SHP77 (cell line): ENCODE measurements around the gene SELPLG.
"Not testable (repeated sequence)": the region's sequence is repeated elsewhere in the genome, so short reads cannot be mapped to it uniquely, and the experiment has no call there.

Source experiments
- DNase-seq, 2 experiments: peaks; one replicate each; lab custom pipeline; 2025; lab: John Stamatoyannopoulos, UW

SELPLG gene

GRCh38 chr12:108655812-108656175, 22.1 kb upstream of the SELPLG start:
- DNase-seq: not testable (repeated sequence)

GRCh38 chr12:108654622-108655021, 20.9 kb upstream of the SELPLG start:
- not testable (repeated sequence) for DNase-seq

GRCh38 chr12:108653922-108654321, 20.2 kb upstream of the SELPLG start:
- DNase-seq: no peak

- no peak for DNase-seq
Measured at GRCh38 chr12:108653082-108653516, 19.4 kb upstream of the SELPLG start.

GRCh38 chr12:108650083-108650482, 16.4 kb upstream of the SELPLG start:
- DNase-seq: no peak

GRCh38 chr12:108649669-108650068, 16.0 kb upstream of the SELPLG start:
- DNase-seq: no peak

GRCh38 chr12:108649126-108649525, 15.4 kb upstream of the SELPLG start:
- DNase-seq: no peak

GRCh38 chr12:108648371-108648770, 14.7 kb upstream of the SELPLG start:
- DNase-seq: no peak

- DNase-seq: no peak
Measured at GRCh38 chr12:108647585-108648287, 14.0 kb upstream of the SELPLG start.

GRCh38 chr12:108646600-108647579, 13.2 kb upstream of the SELPLG start:
- no peak for DNase-seq

GRCh38 chr12:108645686-108646599, 12.2 kb upstream of the SELPLG start:
- no peak for DNase-seq

- DNase-seq: no peak
Measured at GRCh38 chr12:108644811-108645120, 11.1 kb upstream of the SELPLG start.

- no peak for DNase-seq
Measured at GRCh38 chr12:108643941-108644810, 10.5 kb upstream of the SELPLG start.

- no peak for DNase-seq
Measured at GRCh38 chr12:108642899-108643654, 9.4 kb upstream of the SELPLG start.

- peak; percentile 92 to 95 for DNase-seq
Measured at GRCh38 chr12:108642269-108642870, 8.7 kb upstream of the SELPLG start.

GRCh38 chr12:108641446-108642268, 8.0 kb upstream of the SELPLG start:
- DNase-seq: peak in 1 of 2 experiments; percentile 19

GRCh38 chr12:108640802-108641445, 7.2 kb upstream of the SELPLG start:
- peak in 1 of 2 experiments; percentile 52 for DNase-seq

- no peak for DNase-seq
Measured at GRCh38 chr12:108638997-108639822, 5.5 kb upstream of the SELPLG start.
